OCI-LY3 (cell line): ENCODE data around the gene TSPAN5.

Experiments used
- CTCF ChIP-seq: fragments of 200-600, 300-600 bp; sonication (generic); IDR thresholded peaks from 2 replicates; pipeline ENCODE4 v1.5.1; 2014; ENCODE audit warnings: antibody characterized with exemption, low read length, low read depth
- EZH2phosphoT487 ChIP-seq: fragments of 200-600 bp; shearing (Covaris generic); IDR thresholded peaks from 2 replicates; pipeline ENCODE4 v1.6.1; 2018; ENCODE audit warnings: antibody characterized with exemption, mixed run types, low read depth

- TF ChIP-seq CTCF (no peak), EZH2phosphoT487 (no peak)
Observed at GRCh38 chr4:98619180-98619579, 39.2 kb downstream of the TSPAN5 start.
